Liver (tissue), 3 donors: ENCODE data around the gene SEC22C.
A peak's percentile ranks its signal among the peaks of the same experiment; 100 is the strongest.

Source experiments
- CTCF ChIP-seq: fragments of 150-350 bp; IDR thresholded peaks from 2 replicates; pipeline ENCODE4 v1.5.1; 2017; ENCODE audit warnings: improper control_type of control experiment, low read depth, low read length; ENCODE audit not compliant: missing input control
- GABPA ChIP-seq, 2 donors: IDR thresholded peaks in 1 of 2; conservative IDR thresholded peaks in 1 of 2; 2 replicates each; pipeline ENCODE4 v1.6.1; 2016; ENCODE audit warnings: antibody characterized with exemption in 2 of 2, mild to moderate bottlenecking in 1 of 2, moderate library complexity in 1 of 2
- RAD21 ChIP-seq, 2 donors: IDR thresholded peaks; 2 replicates each; pipeline ENCODE4 v1.6.1; 2016; ENCODE audit warnings: antibody characterized with exemption in 2 of 2, mild to moderate bottlenecking in 2 of 2
- SP1 ChIP-seq: IDR thresholded peaks from 2 replicates; pipeline ENCODE4 v1.6.1; 2018; ENCODE audit warnings: antibody characterized with exemption, mild to moderate bottlenecking
- donor health status: healthy.
- donor health status: healthy.

- no peak for TF ChIP-seq GABPA (IDR thresholded peaks at IDR 0.05 in 1 of 2, conservative IDR thresholded peaks at IDR 0.05 in 1 of 2)
- peak; percentile 89 for TF ChIP-seq CTCF
- peak; percentile 78 to 87 for TF ChIP-seq RAD21 (IDR thresholded peaks at IDR 0.05)
- no peak for TF ChIP-seq SP1
Observed at GRCh38 chr3:42547401-42547945, 34.3 kb downstream of the SEC22C start.
